GM19351 (cell line): ENCODE data around the gene PYGO2.
"Not testable (repeated sequence)": the region's sequence is repeated elsewhere in the genome, so short reads cannot be mapped to it uniquely, and the experiment has no call there.

ENCODE experiments used
- ATAC-seq: cut with Tn5 transposase; IDR thresholded peaks from one replicate; pipeline ENCODE4 v1.9.1; 2021; ENCODE audit warnings: mild to moderate bottlenecking, moderate library complexity; ENCODE audit not compliant: unreplicated experiment

Gene PYGO2

GRCh38 chr1:154983776-154984466 lies 22.3 kb upstream of the PYGO2 start:
- no peak for ATAC-seq

GRCh38 chr1:154982897-154983648 lies 21.5 kb upstream of the PYGO2 start, which contains the start of gene FLAD1:
TSS of gene FLAD1 (plus strand) at chr1:154983344. CDS start at chr1:154983695, 351 bp downstream.
- ATAC-seq: peak; percentile 99

GRCh38 chr1:154982341-154982740 lies 20.8 kb upstream of the PYGO2 start:
- ATAC-seq: no peak

GRCh38 chr1:154978360-154978759 lies 16.8 kb upstream of the PYGO2 start:
- ATAC-seq: no peak

- ATAC-seq: not testable (repeated sequence)
These were observed 16.2 kb upstream of the PYGO2 start for GRCh38 chr1:154977762-154978161.

GRCh38 chr1:154975409-154976059 lies 14.0 kb upstream of the PYGO2 start:
- no peak for ATAC-seq

- peak; percentile 47 for ATAC-seq
These were observed 13.3 kb upstream of the PYGO2 start for GRCh38 chr1:154974808-154975408.

GRCh38 chr1:154974102-154974807 lies 12.7 kb upstream of the PYGO2 start, which contains the start of gene CKS1B:
TSS of gene CKS1B (plus strand) at chr1:154974681. CDS start at chr1:154974746, 65 bp downstream.
- peak; percentile 70 for ATAC-seq

GRCh38 chr1:154973344-154974101 lies 11.9 kb upstream of the PYGO2 start:
- no peak for ATAC-seq

- no peak for ATAC-seq
These were observed 11.1 kb upstream of the PYGO2 start for GRCh38 chr1:154972517-154973343.

GRCh38 chr1:154972213-154972516 lies 10.6 kb upstream of the PYGO2 start:
- ATAC-seq: no peak

- no peak for ATAC-seq
These were observed 9.9 kb upstream of the PYGO2 start for GRCh38 chr1:154971341-154971998.

GRCh38 chr1:154970631-154971340 lies 9.2 kb upstream of the PYGO2 start, which contains the start of gene SHC1:
TSS of gene SHC1 (minus strand) at chr1:154970747. CDS start at chr1:154970526, 221 bp downstream.
- ATAC-seq: no peak

- no peak for ATAC-seq
These were observed 8.4 kb upstream of the PYGO2 start for GRCh38 chr1:154969860-154970452.

GRCh38 chr1:154969246-154969645 lies 7.7 kb upstream of the PYGO2 start:
- no peak for ATAC-seq

GRCh38 chr1:154968731-154969130 lies 7.1 kb upstream of the PYGO2 start:
- ATAC-seq: no peak

GRCh38 chr1:154967331-154967950 lies 5.9 kb upstream of the PYGO2 start:
- ATAC-seq: no peak
